Activated naive CD4-positive, alpha-beta T cell treated with anti-CD3 and anti-CD28 coated beads, Interleukin-2, amount 50 U/mL, for 24 hours (primary cell): Measurements from ENCODE around the gene SUCLG1.
"Not testable (repeated sequence)": the region's sequence is repeated elsewhere in the genome, so short reads cannot be mapped to it uniquely, and the experiment has no call there.

ENCODE experiments used
- H3K27ac Mint-ChIP-seq: one replicate; pipeline ENCODE4 v1.8.0; 2021; ENCODE audit warnings: mild to moderate bottlenecking, mixed read lengths
- H3K27me3 Mint-ChIP-seq: one replicate; pipeline ENCODE4 v1.8.0; 2021; ENCODE audit warnings: mixed read lengths
- H3K36me3 Mint-ChIP-seq: one replicate; pipeline ENCODE4 v1.8.0; 2021; ENCODE audit warnings: mixed read lengths
- H3K4me1 Mint-ChIP-seq: one replicate; pipeline ENCODE4 v1.8.0; 2021; ENCODE audit warnings: mixed read lengths
- H3K4me3 Mint-ChIP-seq: one replicate; pipeline ENCODE4 v1.8.0; 2021; ENCODE audit warnings: mild to moderate bottlenecking, mixed read lengths
- H3K9me3 Mint-ChIP-seq: one replicate; pipeline ENCODE4 v1.8.0; 2021; ENCODE audit warnings: mixed read lengths

SUCLG1 gene

DNA sequence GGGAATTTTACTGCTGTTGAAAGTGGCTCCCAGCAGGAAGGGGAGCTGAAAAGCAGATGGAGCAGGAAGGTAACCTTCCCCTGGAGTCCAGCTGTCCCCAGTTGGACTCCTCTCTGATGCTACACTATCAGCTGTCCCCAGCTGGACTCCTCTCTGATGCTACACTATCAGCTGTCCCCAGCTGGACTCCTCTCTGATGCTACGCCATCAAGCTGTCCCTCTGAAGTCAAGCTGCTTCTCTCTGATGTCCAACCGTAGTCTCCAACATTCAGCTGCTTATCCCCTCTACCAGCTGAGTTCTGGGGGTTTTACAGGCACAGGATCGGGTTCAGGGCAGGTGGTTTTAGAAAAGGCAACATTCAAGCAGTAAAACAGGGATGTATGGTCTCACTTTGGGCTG is 19.8 kb upstream of the SUCLG1 start:
- H3K36me3 Mint-ChIP-seq = peaks cover 9% of the 10 kb centered on the region
- peaks cover 18% of the 10 kb centered on the region for H3K4me1 Mint-ChIP-seq
- H3K9me3 Mint-ChIP-seq = no peaks in the 10 kb centered on the region
- H3K4me3 Mint-ChIP-seq = no peak overlapping the region
- H3K27me3 Mint-ChIP-seq = no peaks in the 10 kb centered on the region
- H3K27ac Mint-ChIP-seq = no peak overlapping the region

GRCh38 chr2:84477886-84478285 is 18.8 kb upstream of the SUCLG1 start:
- H3K27me3 Mint-ChIP-seq = no peaks in the 10 kb centered on the region
- H3K4me1 Mint-ChIP-seq = peaks cover 18% of the 10 kb centered on the region
- no peak overlapping the region for H3K27ac Mint-ChIP-seq

GRCh38 chr2:84474176-84474575 is 15.1 kb upstream of the SUCLG1 start:
- Mint-ChIP-seq H3K36me3 (peaks cover 11% of the 10 kb centered on the region), H3K27me3 (no peaks in the 10 kb centered on the region), H3K4me3 (no peak overlapping the region), H3K4me1 (no peaks in the 10 kb centered on the region), H3K9me3 (no peaks in the 10 kb centered on the region), H3K27ac (no peak overlapping the region)

More at GRCh38 chr2:84477886-84478285, 18.8 kb upstream of the SUCLG1 start:
- peaks cover 9% of the 10 kb centered on the region for H3K36me3 Mint-ChIP-seq
- no peaks in the 10 kb centered on the region for H3K9me3 Mint-ChIP-seq
- H3K4me3 Mint-ChIP-seq = no peak overlapping the region

DNA sequence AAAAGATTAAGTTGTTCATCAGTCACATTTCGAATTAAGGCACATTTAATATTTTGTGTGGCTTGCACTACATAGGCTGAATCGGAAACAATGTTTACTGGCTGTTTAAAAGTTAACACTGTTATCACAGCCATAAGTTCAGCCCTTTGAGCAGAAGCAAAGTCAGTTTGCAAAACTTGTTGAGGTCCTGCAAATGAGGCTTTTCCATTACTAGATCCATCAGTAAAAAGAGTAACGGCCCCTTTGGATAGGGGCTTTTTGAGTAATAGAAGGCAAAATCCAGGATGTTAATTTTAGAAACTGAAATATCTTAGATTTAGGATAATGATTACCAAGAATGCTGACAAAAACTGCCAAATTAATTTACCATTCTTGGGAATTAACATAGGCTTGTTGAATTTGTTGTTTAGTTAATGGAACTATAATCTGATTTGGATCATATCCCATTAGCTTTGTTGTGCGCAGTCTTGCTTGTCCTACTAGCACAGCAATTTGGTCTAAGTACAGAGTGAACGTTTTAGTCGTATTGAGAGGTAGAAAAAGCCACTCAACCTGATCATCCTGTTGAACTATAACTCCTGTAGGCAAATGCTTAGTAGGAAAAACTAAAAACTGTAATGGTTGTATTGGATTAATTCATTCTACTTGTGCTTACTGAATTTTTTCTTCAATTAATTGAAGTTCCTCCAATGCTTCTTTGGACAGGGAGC is 13.9 kb upstream of the SUCLG1 start:
- no peaks in the 10 kb centered on the region for H3K9me3 Mint-ChIP-seq
- peaks cover 14% of the 10 kb centered on the region for H3K36me3 Mint-ChIP-seq
- H3K4me1 Mint-ChIP-seq = no peaks in the 10 kb centered on the region
- H3K27me3 Mint-ChIP-seq = no peaks in the 10 kb centered on the region
- no peak overlapping the region for H3K4me3 Mint-ChIP-seq
- no peak overlapping the region for H3K27ac Mint-ChIP-seq

- not testable (repeated sequence) for H3K27me3 Mint-ChIP-seq, H3K4me3 Mint-ChIP-seq, H3K27ac Mint-ChIP-seq, H3K4me1 Mint-ChIP-seq, H3K9me3 Mint-ChIP-seq
- peaks cover 10% of the 10 kb centered on the region for H3K36me3 Mint-ChIP-seq
Measured at GRCh38 chr2:84472423-84472822, 13.3 kb upstream of the SUCLG1 start.

DNA sequence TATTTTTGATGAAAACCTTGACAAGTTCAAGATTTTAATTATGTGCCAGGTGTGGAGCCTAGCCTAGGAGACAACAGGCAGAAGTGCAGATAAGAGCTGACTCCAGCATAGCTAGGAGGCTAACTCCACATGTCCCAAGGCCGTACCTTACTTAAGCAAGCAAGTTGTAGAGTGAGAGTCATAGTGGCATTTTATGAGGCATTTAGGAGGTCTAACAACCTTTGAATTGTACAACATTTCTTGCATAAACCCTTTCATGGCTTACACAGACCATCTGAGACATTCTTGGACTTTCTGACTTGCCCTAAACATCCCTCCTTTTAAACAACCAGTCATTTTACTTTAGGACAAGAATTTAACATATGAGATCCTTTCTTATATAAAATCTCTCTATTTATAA is 8.3 kb upstream of the SUCLG1 start:
- Mint-ChIP-seq H3K4me3 (no peak overlapping the region), H3K9me3 (peaks cover 6% of the 10 kb centered on the region), H3K27ac (no peak overlapping the region), H3K4me1 (no peaks in the 10 kb centered on the region), H3K27me3 (no peaks in the 10 kb centered on the region), H3K36me3 (peaks cover 5% of the 10 kb centered on the region)

DNA sequence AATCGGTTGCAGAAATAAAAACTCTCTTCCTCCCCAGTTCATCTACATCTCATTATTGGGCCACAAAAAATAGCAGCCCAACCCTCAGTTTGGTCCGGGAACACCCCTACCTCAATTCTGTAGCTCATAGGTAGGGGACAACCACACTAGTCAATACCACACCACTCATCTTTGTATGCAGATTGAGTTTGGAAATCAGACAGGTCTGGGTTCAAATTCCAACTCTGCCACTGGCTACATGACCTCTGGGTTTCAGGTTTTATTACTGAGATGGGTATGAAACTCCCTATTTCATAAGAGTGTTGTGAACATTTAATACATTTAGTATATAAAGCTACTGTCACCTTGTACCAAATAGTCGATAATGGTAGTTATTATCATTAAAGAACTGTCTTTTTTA is 2.2 kb upstream of the SUCLG1 start:
- H3K4me3 Mint-ChIP-seq = no peak overlapping the region
- peaks cover 34% of the 10 kb centered on the region for H3K4me1 Mint-ChIP-seq
- no peaks in the 10 kb centered on the region for H3K9me3 Mint-ChIP-seq
- no peaks in the 10 kb centered on the region for H3K27me3 Mint-ChIP-seq
- no peak overlapping the region for H3K27ac Mint-ChIP-seq
- no peaks in the 10 kb centered on the region for H3K36me3 Mint-ChIP-seq

- Mint-ChIP-seq H3K4me1 (peaks cover 40% of the 10 kb centered on the region), H3K27me3 (no peaks in the 10 kb centered on the region), H3K4me3 (no peak overlapping the region)
Measured at GRCh38 chr2:84460670-84461069, 1.6 kb upstream of the SUCLG1 start.

DNA sequence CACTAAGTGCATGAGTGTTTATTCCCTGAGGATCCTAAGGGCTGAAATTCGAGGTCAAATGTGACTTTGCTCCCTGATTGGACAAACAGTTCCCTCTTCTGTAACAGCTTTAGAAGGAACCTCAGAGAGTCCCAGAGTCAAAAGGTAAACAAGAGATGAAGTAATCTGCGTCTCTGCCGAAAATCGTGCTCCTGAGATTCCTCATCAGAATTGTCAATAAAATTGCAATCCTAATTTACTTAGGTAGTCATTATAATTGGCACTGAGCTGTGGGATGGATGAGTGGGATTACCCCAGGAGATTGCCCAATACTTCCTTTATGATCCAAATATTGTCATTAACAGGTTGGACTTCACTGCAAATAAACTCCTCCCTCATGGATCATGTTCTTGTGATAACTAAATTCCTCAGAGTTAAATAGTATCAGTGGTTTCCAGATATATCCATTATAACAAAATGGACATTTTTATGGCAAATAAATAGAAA is 907 bp upstream of the SUCLG1 start:
- Mint-ChIP-seq H3K36me3 (no peaks in the 10 kb centered on the region), H3K4me1 (peaks cover 40% of the 10 kb centered on the region), H3K9me3 (no peaks in the 10 kb centered on the region), H3K27ac (peak overlapping the region; percentile 11), H3K27me3 (no peaks in the 10 kb centered on the region), H3K4me3 (peak overlapping the region; percentile 92)

More at GRCh38 chr2:84460670-84461069, 1.6 kb upstream of the SUCLG1 start:
- Mint-ChIP-seq H3K9me3 (no peaks in the 10 kb centered on the region), H3K36me3 (no peaks in the 10 kb centered on the region), H3K27ac (no peak overlapping the region)

DNA sequence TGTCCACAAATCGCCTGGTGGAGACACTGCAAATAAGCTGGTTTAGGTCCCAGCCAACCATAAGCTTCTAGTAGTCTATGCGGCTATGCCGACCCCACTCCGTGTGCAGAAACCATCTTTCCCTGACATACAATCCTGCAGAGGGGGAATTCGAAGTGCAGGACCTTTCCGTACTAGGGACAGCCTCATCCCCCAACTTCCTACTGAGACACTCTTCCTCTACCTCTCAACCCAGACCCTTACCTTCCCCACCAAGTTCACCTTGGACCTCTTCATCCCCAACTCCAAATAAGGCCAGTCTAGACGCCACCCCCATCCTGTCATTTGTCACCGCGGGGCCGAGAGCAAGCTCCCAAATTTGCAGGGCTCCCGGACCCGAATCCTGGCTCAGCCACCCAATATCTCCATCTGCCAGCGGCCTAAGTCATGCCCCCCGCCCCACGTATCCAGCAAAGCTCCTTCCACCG is 496 bp downstream of the SUCLG1 start:
- peak overlapping the region; percentile 92 for H3K27ac Mint-ChIP-seq
- peak overlapping the region; percentile 92 for H3K4me3 Mint-ChIP-seq
- peaks cover 48% of the 10 kb centered on the region for H3K4me1 Mint-ChIP-seq
- H3K9me3 Mint-ChIP-seq = no peaks in the 10 kb centered on the region
- H3K36me3 Mint-ChIP-seq = no peaks in the 10 kb centered on the region
- H3K27me3 Mint-ChIP-seq = no peaks in the 10 kb centered on the region

- Mint-ChIP-seq H3K27me3 (no peaks in the 10 kb centered on the region), H3K27ac (no peak overlapping the region)
Measured at GRCh38 chr2:84457686-84458085, 1.4 kb downstream of the SUCLG1 start.

DNA sequence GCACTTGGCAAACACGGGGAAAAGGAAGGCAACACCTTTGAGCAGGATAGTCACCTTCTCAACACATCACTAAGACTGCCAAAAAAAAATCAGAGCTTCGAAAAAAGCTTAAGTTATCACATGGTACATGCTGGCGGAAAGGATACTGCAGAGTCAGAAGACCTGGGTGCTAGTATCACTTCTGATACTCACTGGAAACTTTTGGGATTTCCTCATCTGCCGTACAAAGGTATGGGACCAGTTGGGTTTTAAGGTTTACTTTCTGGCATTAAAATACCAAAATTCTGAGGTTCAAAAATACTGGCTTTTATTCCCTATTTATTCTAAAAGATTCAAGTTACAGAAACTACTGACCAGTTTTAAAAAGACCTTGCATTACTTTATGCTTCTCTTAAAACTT is 2.9 kb downstream of the SUCLG1 start:
- Mint-ChIP-seq H3K4me1 (peaks cover 68% of the 10 kb centered on the region), H3K27ac (no peak overlapping the region), H3K9me3 (no peaks in the 10 kb centered on the region), H3K36me3 (no peaks in the 10 kb centered on the region), H3K27me3 (no peaks in the 10 kb centered on the region), H3K4me3 (no peak overlapping the region)

More at GRCh38 chr2:84457686-84458085, 1.4 kb downstream of the SUCLG1 start:
- Mint-ChIP-seq H3K9me3 (no peaks in the 10 kb centered on the region), H3K36me3 (no peaks in the 10 kb centered on the region), H3K4me3 (peak overlapping the region; percentile 92), H3K4me1 (peaks cover 53% of the 10 kb centered on the region)

DNA sequence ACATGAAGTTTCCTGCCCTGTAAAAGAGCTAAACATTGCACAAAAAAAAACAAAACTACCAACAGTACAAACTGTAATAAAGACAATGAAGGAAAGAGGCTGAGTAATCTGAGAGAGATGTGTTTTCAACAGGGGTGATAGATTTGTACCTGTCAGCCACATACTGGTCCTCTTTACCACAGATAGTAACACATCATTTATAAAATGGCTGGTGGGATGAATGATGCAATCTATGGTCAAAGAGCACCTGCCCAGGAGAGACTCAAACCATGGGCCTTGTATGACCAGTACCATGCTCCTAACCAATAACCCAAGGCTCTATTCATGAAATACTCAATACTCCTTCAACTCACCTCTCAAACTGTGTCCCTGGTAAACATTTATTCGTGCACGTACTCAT is 4.5 kb downstream of the SUCLG1 start:
- Mint-ChIP-seq H3K4me3 (no peak overlapping the region), H3K36me3 (no peaks in the 10 kb centered on the region), H3K27ac (no peak overlapping the region), H3K4me1 (peaks cover 76% of the 10 kb centered on the region), H3K9me3 (no peaks in the 10 kb centered on the region), H3K27me3 (no peaks in the 10 kb centered on the region)

DNA sequence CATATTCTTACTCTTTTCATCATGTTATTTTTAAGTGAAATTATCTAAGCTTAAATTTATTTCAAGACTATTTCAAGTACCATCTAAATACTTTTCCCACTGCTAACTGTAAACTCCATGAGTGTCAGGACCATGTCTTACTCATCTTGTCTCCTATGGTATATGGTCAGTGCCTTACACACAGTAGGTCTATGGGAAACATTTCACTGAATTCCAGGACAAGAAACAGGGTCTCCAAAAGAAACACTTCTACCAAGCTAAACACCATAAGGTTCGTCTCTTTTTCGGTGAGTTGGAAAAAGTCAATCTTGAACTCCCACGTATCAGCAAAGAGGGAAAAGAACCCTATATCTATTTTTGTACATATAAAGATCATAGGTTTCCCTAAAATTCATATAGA is 6.5 kb downstream of the SUCLG1 start:
- H3K27ac Mint-ChIP-seq = no peak overlapping the region
- no peak overlapping the region for H3K4me3 Mint-ChIP-seq
- peaks cover 1% of the 10 kb centered on the region for H3K36me3 Mint-ChIP-seq
- H3K9me3 Mint-ChIP-seq = no peaks in the 10 kb centered on the region
- H3K4me1 Mint-ChIP-seq = peaks cover 69% of the 10 kb centered on the region
- H3K27me3 Mint-ChIP-seq = no peaks in the 10 kb centered on the region

DNA sequence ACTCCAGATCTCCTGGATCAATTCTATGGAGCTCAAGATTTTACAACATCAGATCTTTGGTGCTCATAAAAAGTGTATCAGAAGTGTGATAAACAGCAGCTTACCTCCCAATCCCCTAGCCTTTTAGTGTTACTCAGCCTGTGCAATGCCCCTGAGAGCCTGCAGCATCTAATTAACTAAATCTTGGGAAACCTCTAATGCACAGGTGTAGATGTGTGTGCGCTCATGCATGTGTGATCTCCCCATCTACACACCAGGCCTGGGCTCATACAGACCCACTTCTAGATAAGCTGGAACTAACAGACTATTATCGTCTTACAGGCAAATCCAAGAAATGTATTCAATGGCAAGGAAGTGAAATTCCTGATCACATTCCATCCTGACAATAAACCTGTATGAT is 7.5 kb downstream of the SUCLG1 start:
- Mint-ChIP-seq H3K27me3 (no peaks in the 10 kb centered on the region), H3K4me3 (no peak overlapping the region), H3K27ac (no peak overlapping the region), H3K9me3 (no peaks in the 10 kb centered on the region), H3K36me3 (peaks cover 1% of the 10 kb centered on the region), H3K4me1 (peaks cover 63% of the 10 kb centered on the region)

- no peaks in the 10 kb centered on the region for H3K27me3 Mint-ChIP-seq
- H3K9me3 Mint-ChIP-seq = no peaks in the 10 kb centered on the region
- peaks cover 6% of the 10 kb centered on the region for H3K36me3 Mint-ChIP-seq
- no peak overlapping the region for H3K4me3 Mint-ChIP-seq
- peaks cover 55% of the 10 kb centered on the region for H3K4me1 Mint-ChIP-seq
- H3K27ac Mint-ChIP-seq = peak overlapping the region; percentile 31
Measured at GRCh38 chr2:84450288-84451227, 8.5 kb downstream of the SUCLG1 start.
